ENCODE measurements around the gene HAUS3. TPM values are rescaled to one million over a fixed set of nuclear protein-coding genes. Genes with fewer than 3 reads are reported as not detected.

HAUS3 gene
- polyA plus RNA-seq, 3 donors: 4.4 to 5.5 (median 5.0) TPM

- Mint-ChIP-seq H3K36me3 (peaks cover 51 to 76% of the 10 kb centered on the region in 2 donors), H3K27ac (peak overlapping the region in 1 of 7 donors; percentile 43), H3K4me3 (no peak overlapping the region), H3K4me1 (peaks cover 3% of the 10 kb centered on the region), H3K27me3 (ENCODE audit: low read depth in 3 of 3) (peaks cover 0 to 4% (median 1%) of the 10 kb centered on the region in 3 donors), H3K9me3 (no peaks in the 10 kb centered on the region)
- no peak overlapping the region for H3K27ac ChIP-seq (ENCODE audit: low read depth in 1 of 2, low read length in 2 of 2)
- no peak overlapping the region for H3K4me2 ChIP-seq (replicated peaks; ENCODE audit: extremely low read depth, low read length, poor library complexity, severe bottlenecking)
- intact Hi-C loops (cut with micrococcal nuclease): no loop called here
- no peaks in the 10 kb centered on the region for H3K4me1 ChIP-seq (ENCODE audit: control insufficient read depth in 1 of 2, insufficient read depth in 2 of 2, low read length in 2 of 2)
- H3K79me2 ChIP-seq (ENCODE audit: insufficient read depth, low read length): peaks cover 4% of the 10 kb centered on the region
- TF ChIP-seq CTCF (IDR thresholded peaks at IDR 0.05): no peak
- H3K27me3 ChIP-seq (ENCODE audit: control insufficient read depth in 2 of 2, insufficient read depth in 2 of 2, low read length in 2 of 2): no peaks in the 10 kb centered on the region
- 94% methylated on average over 26 of the region's 32 CpGs for WGBS (ENCODE audit: insufficient coverage)
- no peak overlapping the region for H3K4me3 ChIP-seq (replicated peaks in 1 of 3; ENCODE audit: low read depth in 2 of 3, low read length in 3 of 3)
- DNase-seq: no peak
- H2AFZ ChIP-seq (ENCODE audit: insufficient read depth, low read depth, low read length, poor library complexity, severe bottlenecking): no peak overlapping the region
- peaks cover 83 to 96% of the 10 kb centered on the region in 2 donors for H3K36me3 ChIP-seq (replicated peaks in 1 of 2; ENCODE audit: control insufficient read depth in 1 of 2, insufficient read depth in 2 of 2, low read length in 2 of 2)
- peaks cover 79% of the 10 kb centered on the region for H4K20me1 ChIP-seq (ENCODE audit: insufficient read depth, low read length)
- H3K9me3 ChIP-seq (replicated peaks in 1 of 2; ENCODE audit: control insufficient read depth in 1 of 2, insufficient read depth in 1 of 2, low read length in 2 of 2): no peaks in the 10 kb centered on the region
- H3K9ac ChIP-seq (ENCODE audit: insufficient read depth, low read length, poor library complexity, severe bottlenecking): no peak overlapping the region
These were observed 11.5 kb upstream of the HAUS3 start for GRCh38 chr4:2253160-2254084.

DNA sequence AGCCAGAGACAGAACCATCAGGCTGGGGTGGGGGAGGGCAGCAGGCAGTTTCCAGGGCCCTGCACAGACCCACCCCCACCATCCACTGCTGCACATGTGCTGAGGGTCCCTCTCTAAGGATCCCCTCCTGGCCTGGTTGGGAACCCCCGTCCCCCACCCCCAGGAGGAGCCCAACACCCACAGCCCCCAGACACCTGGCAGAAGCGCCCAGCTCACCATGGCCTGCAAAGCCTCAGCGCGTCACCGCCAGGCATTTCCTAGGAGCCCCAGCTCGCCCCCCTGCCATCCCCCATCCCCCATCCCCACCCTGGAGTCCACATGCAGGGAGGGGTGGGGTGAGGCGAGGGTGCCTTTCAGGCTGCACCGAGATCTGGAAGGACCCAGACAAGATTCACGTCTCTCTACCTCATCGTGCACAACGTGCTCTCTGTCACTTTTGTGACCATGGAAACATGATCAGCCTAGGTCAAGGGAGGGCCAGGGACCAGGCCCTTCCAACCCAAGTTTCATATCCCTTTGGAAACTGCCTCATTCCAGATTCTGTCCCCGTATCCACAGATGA lies 10.7 kb upstream of the HAUS3 start:
- Histone ChIP-seq H3K9ac (ENCODE audit: insufficient read depth, low read length, poor library complexity, severe bottlenecking) (no peak overlapping the region), H3K79me2 (ENCODE audit: insufficient read depth, low read length) (peaks cover 4% of the 10 kb centered on the region), H3K4me2 (replicated peaks; ENCODE audit: extremely low read depth, low read length, poor library complexity, severe bottlenecking) (no peak overlapping the region), H3K27ac (ENCODE audit: low read depth in 1 of 2, low read length in 2 of 2) (no peak overlapping the region), H3K36me3 (replicated peaks in 1 of 2; ENCODE audit: control insufficient read depth in 1 of 2, insufficient read depth in 2 of 2, low read length in 2 of 2) (peaks cover 76 to 93% of the 10 kb centered on the region in 2 donors), H3K4me3 (replicated peaks in 1 of 3; ENCODE audit: low read depth in 2 of 3, low read length in 3 of 3) (no peak overlapping the region), H2AFZ (ENCODE audit: insufficient read depth, low read depth, low read length, poor library complexity, severe bottlenecking) (no peak overlapping the region), H3K27me3 (ENCODE audit: control insufficient read depth in 2 of 2, insufficient read depth in 2 of 2, low read length in 2 of 2) (no peaks in the 10 kb centered on the region), H3K4me1 (ENCODE audit: control insufficient read depth in 1 of 2, insufficient read depth in 2 of 2, low read length in 2 of 2) (no peaks in the 10 kb centered on the region), H3K9me3 (replicated peaks in 1 of 2; ENCODE audit: control insufficient read depth in 1 of 2, insufficient read depth in 1 of 2, low read length in 2 of 2) (no peaks in the 10 kb centered on the region), H4K20me1 (ENCODE audit: insufficient read depth, low read length) (peaks cover 71% of the 10 kb centered on the region)
- intact Hi-C loops (cut with micrococcal nuclease): no loop called here
- H3K4me3 Mint-ChIP-seq: no peak overlapping the region
- TF ChIP-seq CTCF (IDR thresholded peaks at IDR 0.05): no peak
- 82% methylated on average over 5 of the region's 12 CpGs for WGBS (ENCODE audit: insufficient coverage)
- H3K27ac Mint-ChIP-seq: peak overlapping the region in 2 of 7 donors; percentile 2 to 43
- DNase-seq: no peak
- H3K9me3 Mint-ChIP-seq: no peaks in the 10 kb centered on the region
- peaks cover 0 to 4% (median 0%) of the 10 kb centered on the region in 3 donors for H3K27me3 Mint-ChIP-seq (ENCODE audit: low read depth in 3 of 3)
- H3K4me1 Mint-ChIP-seq: peaks cover 3% of the 10 kb centered on the region
- H3K36me3 Mint-ChIP-seq: peaks cover 50 to 78% of the 10 kb centered on the region in 2 donors
